Measurements from ENCODE around the gene PGLYRP2.

PGLYRP2 gene

DNA sequence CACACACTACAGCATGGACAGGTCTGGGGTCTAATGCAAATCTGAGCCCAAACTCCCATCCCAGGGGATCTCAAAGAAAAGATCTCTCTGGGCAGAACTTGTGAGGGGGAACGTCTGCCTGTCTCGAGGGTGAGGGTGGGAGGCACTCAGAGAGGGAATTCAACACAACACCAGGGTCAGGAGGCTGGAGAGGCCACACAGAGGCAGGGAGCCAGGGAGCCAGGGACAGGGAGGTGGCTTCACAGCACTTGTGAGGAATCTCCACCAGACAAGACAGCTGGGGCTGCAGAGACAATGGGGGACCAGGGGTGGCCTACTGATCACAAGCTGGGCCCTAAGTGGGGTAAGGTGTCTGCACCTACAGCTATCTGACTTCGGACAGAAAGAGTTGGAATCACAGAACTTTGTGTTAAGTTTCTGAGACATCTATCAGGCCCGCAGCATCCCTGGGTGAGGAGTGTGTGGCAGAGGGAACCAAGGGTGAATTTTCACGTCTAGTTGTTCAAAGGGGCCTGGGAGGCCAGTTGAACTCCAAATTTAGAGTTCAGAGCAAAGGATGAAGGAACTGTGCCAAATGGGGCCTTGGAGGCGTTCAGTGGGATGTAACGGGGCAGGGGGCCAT lies 47.8 kb downstream of the PGLYRP2 start:
- Mint-ChIP-seq H3K4me1 (peaks cover 28% of the 10 kb centered on the region), H3K9me3 (no peaks in the 10 kb centered on the region), H3K4me3 (peak overlapping the region; percentile 87), H3K36me3 (ENCODE audit: low read depth) (peaks cover 17% of the 10 kb centered on the region), H3K27ac (peak overlapping the region; percentile 90), H3K27me3 (no peaks in the 10 kb centered on the region)
- no peak for DNase-seq
- no peak for ATAC-seq

DNA sequence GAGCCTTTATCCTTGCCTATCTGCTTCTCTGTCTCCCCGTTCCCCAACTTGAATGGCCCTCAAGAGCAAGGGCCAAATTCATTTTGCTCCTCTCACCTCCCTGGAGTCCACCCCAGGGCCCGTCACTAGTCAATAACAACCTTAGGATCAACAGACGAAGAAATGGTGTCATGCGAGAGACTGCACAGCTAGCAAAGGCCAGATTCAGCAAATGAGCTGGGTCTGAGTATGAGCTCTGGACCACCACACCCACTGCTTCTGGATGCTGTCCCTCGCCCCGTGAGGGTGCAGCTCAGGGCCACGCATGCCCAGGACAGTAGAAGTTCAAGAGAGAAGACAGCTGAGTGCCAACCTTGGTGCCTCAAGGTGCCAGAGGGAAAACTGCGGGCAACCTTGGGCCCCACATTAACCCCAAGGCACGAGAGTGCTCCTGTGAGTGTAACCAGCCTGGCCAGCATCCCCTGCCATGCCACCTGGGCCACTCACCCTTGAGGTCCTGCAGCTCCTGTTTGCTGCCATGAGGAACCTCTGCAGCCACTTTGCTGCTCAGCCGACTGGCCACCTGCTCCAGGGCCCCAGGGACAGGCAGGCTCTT lies 48.7 kb downstream of the PGLYRP2 start:
- Mint-ChIP-seq H3K27ac (peak overlapping the region; percentile 18), H3K9me3 (no peaks in the 10 kb centered on the region), H3K4me1 (peaks cover 25% of the 10 kb centered on the region), H3K4me3 (peak overlapping the region; percentile 87), H3K36me3 (ENCODE audit: low read depth) (peaks cover 23% of the 10 kb centered on the region), H3K27me3 (no peaks in the 10 kb centered on the region)
- DNase-seq (no peak), ATAC-seq (no peak)

DNA sequence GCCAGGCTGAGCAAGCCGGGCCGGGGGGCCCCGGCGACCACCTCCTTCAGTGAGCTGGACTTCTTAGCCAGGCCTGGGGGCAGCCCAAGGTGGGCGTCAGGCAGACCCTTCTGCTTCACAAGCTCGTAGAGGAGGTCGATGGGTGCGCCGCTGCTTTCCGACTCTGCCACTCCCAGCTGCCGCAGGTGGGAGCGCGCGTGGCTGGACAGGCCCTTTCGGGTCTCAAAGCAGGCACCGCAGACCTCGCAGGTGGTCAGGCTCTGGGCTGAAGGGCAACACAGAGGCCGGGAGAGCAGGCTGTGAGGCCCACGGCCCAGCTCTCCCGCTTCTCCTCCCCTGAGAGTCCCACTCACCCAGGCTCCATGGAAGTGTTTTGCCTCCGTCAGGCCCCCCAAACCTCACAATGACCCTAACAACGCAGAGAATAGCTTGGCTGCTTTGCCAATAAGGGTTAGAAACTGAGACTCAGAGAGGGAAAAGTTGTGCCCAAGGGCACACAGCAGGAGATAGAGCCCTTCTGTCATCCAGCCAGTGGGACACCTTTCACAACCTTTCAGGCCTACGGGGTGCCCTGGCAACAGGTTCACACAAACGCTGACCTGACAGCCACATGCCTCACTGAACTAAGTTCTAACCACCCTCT lies 49.4 kb downstream of the PGLYRP2 start:
- H3K36me3 Mint-ChIP-seq (ENCODE audit: low read depth), result peaks cover 23% of the 10 kb centered on the region

DNA sequence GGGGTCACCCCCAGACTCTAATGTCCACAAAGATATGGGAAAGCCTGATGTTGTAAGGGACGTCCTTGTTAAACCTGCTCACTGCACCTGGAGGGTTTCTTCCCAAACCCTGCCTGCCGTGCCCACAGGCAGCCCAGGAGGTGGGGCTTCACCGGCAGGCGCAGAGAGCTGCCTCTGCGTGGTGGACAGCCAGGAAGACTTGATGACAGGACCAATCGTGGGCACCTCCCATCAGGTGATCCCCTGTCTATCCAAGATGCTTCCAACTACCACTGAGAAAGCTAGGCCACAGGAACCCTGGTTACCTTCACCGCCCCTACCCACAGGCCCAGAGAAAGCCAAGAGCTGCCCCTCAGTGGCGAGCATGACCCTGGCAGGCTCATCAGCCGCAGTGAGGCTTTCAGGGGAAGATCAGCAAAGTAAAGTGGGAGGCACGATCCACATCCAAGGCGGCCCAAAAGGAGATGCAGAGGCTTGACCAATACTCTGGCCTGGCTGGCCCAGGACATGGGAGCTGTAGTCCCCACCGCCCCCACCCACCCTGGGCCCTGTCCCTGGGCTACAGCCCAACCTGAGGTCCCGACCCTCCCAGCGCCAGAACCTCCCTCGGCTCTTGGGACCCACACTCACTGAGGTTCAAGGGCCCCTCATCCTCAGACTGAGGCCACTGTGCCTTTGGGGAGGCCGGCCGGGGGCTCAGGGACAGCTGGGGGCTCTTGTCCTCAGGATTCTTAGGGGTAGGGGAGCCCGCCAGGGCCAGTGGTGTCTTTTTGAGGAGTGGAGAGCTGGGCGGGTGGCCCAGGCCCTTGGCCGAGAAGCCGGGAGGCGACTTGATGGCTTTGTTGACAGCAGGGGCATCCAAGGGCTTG lies 50.1 kb downstream of the PGLYRP2 start:
- Mint-ChIP-seq H3K4me3 (no peak overlapping the region), H3K27ac (no peak overlapping the region), H3K27me3 (no peaks in the 10 kb centered on the region), H3K36me3 (ENCODE audit: low read depth) (peaks cover 25% of the 10 kb centered on the region), H3K4me1 (peaks cover 25% of the 10 kb centered on the region), H3K9me3 (no peaks in the 10 kb centered on the region)
- ATAC-seq (no peak), DNase-seq (no peak)

More for the DNA sequence above, 49.4 kb downstream of the PGLYRP2 start:
- Mint-ChIP-seq H3K4me1 (peaks cover 25% of the 10 kb centered on the region), H3K27me3 (no peaks in the 10 kb centered on the region), H3K27ac (no peak overlapping the region), H3K4me3 (peak overlapping the region; percentile 68), H3K9me3 (no peaks in the 10 kb centered on the region)
- ATAC-seq (no peak), DNase-seq (no peak)

DNA sequence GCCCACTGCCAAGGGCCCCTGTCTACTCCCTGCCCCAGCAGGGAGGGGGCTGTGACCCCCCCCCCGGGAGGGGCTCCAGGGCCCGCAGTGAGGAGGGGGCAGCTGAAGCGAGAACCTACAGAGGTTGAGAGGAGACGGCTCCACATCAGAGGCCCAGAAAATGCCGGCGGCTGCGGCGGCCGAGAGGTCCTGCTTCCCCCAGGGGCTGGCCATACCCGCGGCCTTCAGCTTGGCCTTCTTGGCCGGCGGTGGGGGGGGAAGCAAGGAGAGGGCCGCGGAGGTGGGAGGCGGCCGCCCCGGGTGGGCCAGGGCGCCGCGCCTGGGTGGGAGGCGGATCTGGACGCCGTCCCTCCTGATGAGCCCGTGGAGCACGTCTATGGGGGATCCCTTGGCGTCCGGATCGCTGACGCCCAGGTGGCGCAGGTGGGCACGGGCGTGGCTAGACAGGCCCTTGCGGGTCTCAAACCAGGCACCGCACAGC lies 51.3 kb downstream of the PGLYRP2 start:
- H3K36me3 Mint-ChIP-seq (ENCODE audit: low read depth), result peaks cover 35% of the 10 kb centered on the region
- no peak overlapping the region for H3K27ac Mint-ChIP-seq
- DNase-seq, result no peak
- no peak overlapping the region for H3K4me3 Mint-ChIP-seq
- no peaks in the 10 kb centered on the region for H3K9me3 Mint-ChIP-seq
- ATAC-seq, result no peak
- H3K4me1 Mint-ChIP-seq, result peaks cover 19% of the 10 kb centered on the region
- no peaks in the 10 kb centered on the region for H3K27me3 Mint-ChIP-seq

DNA sequence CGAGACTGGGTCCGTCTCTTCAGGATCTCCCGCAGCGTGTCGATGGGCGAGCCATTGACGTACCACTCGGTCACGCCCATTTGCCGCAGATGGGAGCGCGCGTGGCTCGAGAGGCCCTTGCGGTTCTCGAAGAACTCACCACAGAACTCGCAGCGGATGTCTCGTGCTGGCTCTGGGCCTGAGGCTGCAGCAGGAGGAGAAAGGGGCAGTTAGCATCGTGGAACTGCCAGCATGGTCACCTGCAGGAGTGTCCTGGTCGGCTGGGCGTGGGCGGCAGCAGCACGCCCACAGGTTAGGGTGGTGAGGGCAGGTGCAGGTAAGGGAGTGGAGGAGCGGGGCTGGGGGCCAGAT lies 52.0 kb downstream of the PGLYRP2 start:
- H3K4me3 Mint-ChIP-seq, result no peak overlapping the region
- H3K27me3 Mint-ChIP-seq, result no peaks in the 10 kb centered on the region
- DNase-seq (no peak), ATAC-seq (no peak)
- H3K4me1 Mint-ChIP-seq, result peaks cover 17% of the 10 kb centered on the region
- H3K36me3 Mint-ChIP-seq (ENCODE audit: low read depth), result peaks cover 41% of the 10 kb centered on the region
- no peak overlapping the region for H3K27ac Mint-ChIP-seq
- H3K9me3 Mint-ChIP-seq, result no peaks in the 10 kb centered on the region

DNA sequence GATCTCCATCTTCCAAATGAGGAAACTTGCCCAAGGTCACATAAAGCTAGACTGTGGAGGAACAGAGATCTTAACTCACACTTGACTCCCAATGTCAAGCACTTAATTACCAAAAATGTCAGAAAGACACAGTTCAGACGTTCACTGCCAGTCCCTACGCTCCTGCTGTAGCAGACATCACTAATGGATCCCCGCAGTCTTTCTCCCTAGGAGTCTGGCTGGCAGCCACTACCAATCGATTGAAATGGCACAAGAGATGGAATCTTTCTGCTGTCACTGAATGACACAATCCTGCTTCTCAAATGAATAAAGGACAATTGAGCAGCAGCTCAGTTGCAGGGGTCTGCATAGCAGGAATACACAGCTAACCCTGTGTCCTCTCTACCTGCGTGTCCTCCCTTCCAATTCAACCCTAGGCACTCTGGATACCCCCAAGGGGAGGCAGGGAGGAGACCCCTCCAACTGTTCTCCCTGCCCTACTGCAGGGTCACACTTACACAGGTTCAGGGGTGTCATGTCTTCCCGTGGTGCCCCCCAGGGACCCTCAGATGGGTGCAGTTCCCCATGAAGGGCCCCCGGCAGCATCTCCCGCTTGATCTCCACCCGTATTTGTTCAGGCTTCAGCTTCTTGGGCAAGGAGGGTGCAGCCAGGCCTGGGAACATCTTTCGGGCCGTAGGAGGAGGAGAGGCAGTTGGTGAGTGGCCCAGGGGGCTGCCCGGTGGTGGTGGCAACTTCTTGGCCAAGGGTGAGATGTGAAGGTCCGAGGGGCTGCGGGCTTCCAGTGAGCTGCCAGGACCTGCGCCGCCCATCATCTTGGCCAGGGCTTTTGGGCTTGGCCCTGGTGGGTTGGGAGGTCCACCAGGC lies 52.6 kb downstream of the PGLYRP2 start:
- H3K9me3 Mint-ChIP-seq, result no peaks in the 10 kb centered on the region
- no peak for DNase-seq
- no peak for ATAC-seq
- H3K27me3 Mint-ChIP-seq, result no peaks in the 10 kb centered on the region
- no peak overlapping the region for H3K27ac Mint-ChIP-seq
- H3K36me3 Mint-ChIP-seq (ENCODE audit: low read depth), result peaks cover 40% of the 10 kb centered on the region
- peaks cover 14% of the 10 kb centered on the region for H3K4me1 Mint-ChIP-seq
- no peak overlapping the region for H3K4me3 Mint-ChIP-seq

DNA sequence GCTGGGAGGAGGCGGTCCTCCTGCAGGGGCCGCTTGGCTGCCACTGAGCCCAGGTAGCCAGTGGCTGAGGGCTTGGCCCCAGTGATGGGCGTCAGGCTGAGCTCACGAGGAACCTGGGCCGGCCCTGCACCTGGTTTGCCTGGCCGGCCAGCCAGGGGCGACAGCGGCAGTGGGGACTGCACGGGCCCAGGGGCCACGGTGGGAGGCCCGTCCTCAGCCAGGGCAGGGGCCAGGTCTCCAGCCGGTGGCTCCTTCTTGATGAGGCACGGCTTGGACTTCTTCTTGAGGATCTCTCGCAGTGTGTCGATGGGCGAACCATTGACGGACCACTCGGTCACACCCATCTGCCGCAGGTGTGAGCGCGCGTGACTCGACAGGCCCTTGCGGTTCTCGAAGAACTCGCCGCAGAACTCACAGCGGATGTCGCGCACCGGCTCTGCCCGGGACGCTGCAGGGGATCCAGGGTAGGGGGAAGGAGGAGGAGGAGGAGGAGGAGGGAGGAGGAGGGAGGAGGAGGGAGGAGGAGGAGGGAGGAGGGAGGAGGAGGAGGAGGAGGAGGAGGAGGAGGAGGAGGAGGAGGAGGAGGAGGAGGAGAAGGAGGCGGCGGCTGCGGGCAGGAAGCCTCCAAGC lies 53.9 kb downstream of the PGLYRP2 start:
- no peak for ATAC-seq

DNA sequence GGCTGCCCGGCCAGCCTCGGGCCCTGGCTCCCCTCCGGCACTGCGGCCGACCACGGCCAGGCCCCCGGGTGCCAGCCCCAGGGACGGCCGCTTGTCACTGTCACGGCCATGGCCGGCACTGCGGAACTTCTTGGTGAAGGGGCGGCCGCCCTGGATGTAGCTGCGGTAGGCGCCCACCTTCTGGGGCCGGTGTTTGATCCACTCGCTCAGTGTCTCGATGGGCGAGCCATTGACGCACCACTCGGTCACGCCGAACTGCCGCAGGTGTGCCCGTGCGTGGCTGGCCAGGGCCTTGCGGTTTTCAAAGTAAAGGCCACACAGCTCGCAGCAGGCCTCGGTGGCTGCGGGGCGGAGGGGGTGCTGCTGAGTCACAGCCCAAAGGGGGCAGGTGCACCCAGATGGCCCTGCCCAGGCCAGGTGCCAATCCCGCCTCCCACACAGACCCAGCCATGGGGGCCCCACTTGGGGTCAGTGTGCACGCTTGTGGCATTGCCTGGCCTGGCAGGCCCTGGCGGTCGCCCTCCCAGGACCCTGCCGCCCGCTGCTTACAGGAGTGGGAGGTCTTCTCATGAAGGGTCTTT lies 54.5 kb downstream of the PGLYRP2 start:
- Mint-ChIP-seq H3K9me3 (no peaks in the 10 kb centered on the region), H3K4me3 (no peak overlapping the region), H3K27ac (no peak overlapping the region), H3K4me1 (peaks cover 5% of the 10 kb centered on the region), H3K36me3 (ENCODE audit: low read depth) (peaks cover 36% of the 10 kb centered on the region), H3K27me3 (no peaks in the 10 kb centered on the region)
- peak; percentile 5 for ATAC-seq
- no peak for DNase-seq

More for the DNA sequence above, 53.9 kb downstream of the PGLYRP2 start:
- DNase-seq, result no peak
- H3K9me3 Mint-ChIP-seq, result no peaks in the 10 kb centered on the region
- H3K27ac Mint-ChIP-seq, result no peak overlapping the region
- H3K4me3 Mint-ChIP-seq, result no peak overlapping the region
- peaks cover 2% of the 10 kb centered on the region for H3K4me1 Mint-ChIP-seq
- peaks cover 37% of the 10 kb centered on the region for H3K36me3 Mint-ChIP-seq (ENCODE audit: low read depth)
- no peaks in the 10 kb centered on the region for H3K27me3 Mint-ChIP-seq

DNA sequence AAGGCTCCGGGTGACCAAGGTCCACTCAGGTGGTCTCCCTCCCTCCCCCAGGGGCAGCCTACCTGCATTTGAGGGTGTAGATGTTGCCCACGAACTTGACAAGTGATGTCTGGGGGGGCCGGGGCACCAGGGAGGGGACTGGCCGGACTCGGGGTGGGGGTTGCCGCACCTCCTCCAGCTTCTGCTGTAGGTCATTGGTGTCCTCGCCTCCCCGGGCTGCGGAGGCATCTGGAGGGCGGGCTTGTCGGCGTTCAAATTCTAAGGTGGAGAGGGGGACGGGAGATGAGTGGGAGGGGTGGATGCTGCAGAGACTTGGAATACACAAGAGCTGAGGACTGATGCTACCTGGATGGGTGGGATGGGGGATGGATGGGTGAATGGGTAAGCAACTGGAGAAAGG lies 55.2 kb downstream of the PGLYRP2 start:
- Mint-ChIP-seq H3K4me3 (no peak overlapping the region), H3K36me3 (ENCODE audit: low read depth) (peaks cover 36% of the 10 kb centered on the region), H3K9me3 (no peaks in the 10 kb centered on the region), H3K27me3 (no peaks in the 10 kb centered on the region), H3K4me1 (peaks cover 10% of the 10 kb centered on the region), H3K27ac (no peak overlapping the region)
- ATAC-seq (no peak), DNase-seq (no peak)

DNA sequence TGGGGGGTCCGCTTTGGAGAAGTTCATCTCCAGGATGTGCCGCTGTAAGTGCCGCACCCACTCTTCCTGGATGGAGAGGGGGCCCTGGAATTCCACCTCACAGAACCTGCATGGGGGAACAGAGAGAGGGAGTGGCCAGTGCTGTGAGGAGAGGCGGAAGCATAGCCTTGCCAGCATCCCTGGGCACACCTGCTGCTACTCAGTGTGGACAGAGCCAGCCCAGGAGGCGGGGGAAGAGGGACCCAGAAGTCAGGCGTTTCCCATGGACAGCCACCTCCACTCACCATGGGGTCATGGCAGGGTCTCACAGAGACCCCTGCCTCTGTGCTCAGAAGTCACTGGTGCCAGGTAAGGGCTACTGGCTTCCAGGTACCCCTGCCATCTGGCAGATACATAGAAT lies 56.2 kb downstream of the PGLYRP2 start:
- Mint-ChIP-seq H3K4me3 (no peak overlapping the region), H3K27ac (no peak overlapping the region), H3K27me3 (no peaks in the 10 kb centered on the region), H3K4me1 (peaks cover 13% of the 10 kb centered on the region), H3K9me3 (no peaks in the 10 kb centered on the region), H3K36me3 (ENCODE audit: low read depth) (peaks cover 34% of the 10 kb centered on the region)
- DNase-seq (no peak), ATAC-seq (no peak)

DNA sequence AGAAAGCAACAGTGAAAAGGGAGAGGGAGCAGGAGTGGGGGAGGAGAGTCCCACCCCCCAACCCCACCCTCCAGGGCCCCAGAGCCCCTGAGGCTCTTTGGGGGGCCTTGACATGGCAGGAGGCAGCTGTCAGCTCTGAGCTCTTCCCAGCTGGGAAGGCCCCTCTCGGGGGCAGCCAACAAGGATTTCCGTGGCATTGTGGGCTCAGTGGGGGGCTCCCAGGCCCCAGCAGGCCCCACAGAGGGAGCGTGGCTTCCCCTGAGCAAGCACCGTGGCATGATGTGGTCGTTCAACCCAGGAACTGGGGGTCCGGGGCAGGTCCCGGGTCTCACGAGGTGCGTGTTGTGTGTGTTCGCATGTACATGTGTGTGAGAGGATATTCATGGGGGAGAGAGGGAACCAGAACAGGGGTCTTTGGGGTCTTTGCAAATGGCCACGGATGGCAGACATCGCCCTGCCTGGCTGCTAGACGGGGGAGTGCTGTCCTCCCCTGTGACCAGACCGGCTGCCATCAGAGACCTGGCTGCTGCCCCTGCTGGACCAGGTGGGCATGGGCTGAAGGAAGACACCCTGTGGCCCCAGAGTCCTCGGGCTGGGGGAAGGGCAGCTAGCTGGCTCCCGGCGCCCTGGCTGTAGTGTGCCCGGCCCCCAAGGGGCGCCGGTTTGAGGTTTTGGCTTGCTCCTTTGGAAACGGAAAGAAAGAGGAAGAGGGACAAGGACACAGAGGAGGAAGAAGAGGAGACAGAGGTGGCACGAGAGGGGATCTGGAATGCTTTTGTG lies 56.8 kb downstream of the PGLYRP2 start:
- Mint-ChIP-seq H3K4me3 (no peak overlapping the region), H3K4me1 (peaks cover 16% of the 10 kb centered on the region), H3K27me3 (no peaks in the 10 kb centered on the region), H3K36me3 (ENCODE audit: low read depth) (peaks cover 35% of the 10 kb centered on the region), H3K9me3 (no peaks in the 10 kb centered on the region), H3K27ac (no peak overlapping the region)
- no peak for DNase-seq
- ATAC-seq, result no peak

Data from activated naive CD8-positive, alpha-beta T cell treated with anti-CD3 and anti-CD28 coated beads, Interleukin-2, amount 50 U/mL, for 24 hours (primary cell).